ENCODE measurements around the gene ZMIZ1. TPM values are rescaled to one million over a fixed set of nuclear protein-coding genes. Genes with fewer than 3 reads are reported as not detected.

The ZMIZ1 gene
- total and polyA plus RNA-seq, 9 donors = 16.3 to 55.7 (median 38.1) TPM

GRCh38 chr10:79352035-79352877 lies 283.5 kb downstream of the ZMIZ1 start:
- WGBS (ENCODE audit: insufficient coverage) = 93% methylated on average over 9 of the region's 11 CpGs
- H3K9me3 ChIP-seq (replicated peaks; ENCODE audit: control insufficient read depth, low read depth, low read length) = no peaks in the 10 kb centered on the region
- peaks cover 63% of the 10 kb centered on the region for H3K36me3 ChIP-seq (ENCODE audit: control insufficient read depth, insufficient read depth, low read length)
- peaks cover 14% of the 10 kb centered on the region for H3K4me1 ChIP-seq (ENCODE audit: control insufficient read depth, insufficient read depth, low read length)
- H3K4me3 ChIP-seq (ENCODE audit: low read length) = no peak overlapping the region
- H3K27ac ChIP-seq (ENCODE audit: low read length) = no peak overlapping the region
- DNase-seq = no peak
- no peaks in the 10 kb centered on the region for H3K27me3 ChIP-seq (ENCODE audit: control insufficient read depth, insufficient read depth, low read length)

GRCh38 chr10:79353000-79353406 lies 284.2 kb downstream of the ZMIZ1 start:
- Histone ChIP-seq H3K9me3 (replicated peaks; ENCODE audit: control insufficient read depth, low read depth, low read length) (no peaks in the 10 kb centered on the region), H3K36me3 (ENCODE audit: control insufficient read depth, insufficient read depth, low read length) (peaks cover 63% of the 10 kb centered on the region), H3K4me1 (ENCODE audit: control insufficient read depth, insufficient read depth, low read length) (peaks cover 11% of the 10 kb centered on the region), H3K27ac (ENCODE audit: low read length) (no peak overlapping the region), H3K27me3 (ENCODE audit: control insufficient read depth, insufficient read depth, low read length) (no peaks in the 10 kb centered on the region), H3K4me3 (ENCODE audit: low read length) (no peak overlapping the region)
- 79% methylated on average over 6 of the region's 8 CpGs for WGBS (ENCODE audit: insufficient coverage)
- no peak for DNase-seq

GRCh38 chr10:79353726-79354125 lies 285.0 kb downstream of the ZMIZ1 start:
- Histone ChIP-seq H3K4me1 (ENCODE audit: control insufficient read depth, insufficient read depth, low read length) (peaks cover 4% of the 10 kb centered on the region), H3K4me3 (ENCODE audit: low read length) (no peak overlapping the region), H3K27ac (ENCODE audit: low read length) (no peak overlapping the region), H3K36me3 (ENCODE audit: control insufficient read depth, insufficient read depth, low read length) (peaks cover 60% of the 10 kb centered on the region), H3K9me3 (replicated peaks; ENCODE audit: control insufficient read depth, low read depth, low read length) (no peaks in the 10 kb centered on the region), H3K27me3 (ENCODE audit: control insufficient read depth, insufficient read depth, low read length) (no peaks in the 10 kb centered on the region)
- WGBS (ENCODE audit: insufficient coverage) = 91% methylated on average over 7 of the region's 11 CpGs
- no peak for DNase-seq

- Histone ChIP-seq H3K27ac (ENCODE audit: low read length) (no peak overlapping the region), H3K4me1 (ENCODE audit: control insufficient read depth, insufficient read depth, low read length) (no peaks in the 10 kb centered on the region), H3K9me3 (replicated peaks; ENCODE audit: control insufficient read depth, low read depth, low read length) (no peaks in the 10 kb centered on the region), H3K36me3 (ENCODE audit: control insufficient read depth, insufficient read depth, low read length) (peaks cover 56% of the 10 kb centered on the region), H3K27me3 (ENCODE audit: control insufficient read depth, insufficient read depth, low read length) (no peaks in the 10 kb centered on the region), H3K4me3 (ENCODE audit: low read length) (no peak overlapping the region)
- WGBS (ENCODE audit: insufficient coverage) = 75% methylated on average over 2 of the region's 3 CpGs
- no peak for DNase-seq
Measured at GRCh38 chr10:79354141-79354540, 285.4 kb downstream of the ZMIZ1 start.

- WGBS (ENCODE audit: insufficient coverage) = 90% methylated on average over 4 of the region's 6 CpGs
- peaks cover 52% of the 10 kb centered on the region for H3K36me3 ChIP-seq (ENCODE audit: control insufficient read depth, insufficient read depth, low read length)
- no peaks in the 10 kb centered on the region for H3K4me1 ChIP-seq (ENCODE audit: control insufficient read depth, insufficient read depth, low read length)
- H3K9me3 ChIP-seq (replicated peaks; ENCODE audit: control insufficient read depth, low read depth, low read length) = no peaks in the 10 kb centered on the region
- H3K4me3 ChIP-seq (ENCODE audit: low read length) = no peak overlapping the region
- H3K27me3 ChIP-seq (ENCODE audit: control insufficient read depth, insufficient read depth, low read length) = no peaks in the 10 kb centered on the region
- no peak overlapping the region for H3K27ac ChIP-seq (ENCODE audit: low read length)
- DNase-seq = no peak
Measured at GRCh38 chr10:79354615-79355014, 285.8 kb downstream of the ZMIZ1 start.

- no peak for DNase-seq
- Histone ChIP-seq H3K27ac (ENCODE audit: low read length) (no peak overlapping the region), H3K9me3 (replicated peaks; ENCODE audit: control insufficient read depth, low read depth, low read length) (no peaks in the 10 kb centered on the region), H3K27me3 (ENCODE audit: control insufficient read depth, insufficient read depth, low read length) (no peaks in the 10 kb centered on the region), H3K36me3 (ENCODE audit: control insufficient read depth, insufficient read depth, low read length) (peaks cover 42% of the 10 kb centered on the region), H3K4me1 (ENCODE audit: control insufficient read depth, insufficient read depth, low read length) (no peaks in the 10 kb centered on the region), H3K4me3 (ENCODE audit: low read length) (no peak overlapping the region)
- 67% methylated on average over 3 of the region's 6 CpGs for WGBS (ENCODE audit: insufficient coverage)
Measured at GRCh38 chr10:79355420-79356017, 286.8 kb downstream of the ZMIZ1 start.

- Histone ChIP-seq H3K9me3 (replicated peaks; ENCODE audit: control insufficient read depth, low read depth, low read length) (no peaks in the 10 kb centered on the region), H3K27ac (ENCODE audit: low read length) (no peak overlapping the region), H3K4me1 (ENCODE audit: control insufficient read depth, insufficient read depth, low read length) (no peaks in the 10 kb centered on the region), H3K27me3 (ENCODE audit: control insufficient read depth, insufficient read depth, low read length) (no peaks in the 10 kb centered on the region), H3K4me3 (ENCODE audit: low read length) (no peak overlapping the region), H3K36me3 (ENCODE audit: control insufficient read depth, insufficient read depth, low read length) (peaks cover 38% of the 10 kb centered on the region)
- no peak for DNase-seq
- WGBS (ENCODE audit: insufficient coverage) = 84% methylated on average over 3 of the region's 5 CpGs
Measured at GRCh38 chr10:79356104-79356503, 287.3 kb downstream of the ZMIZ1 start.

GRCh38 chr10:79357180-79357579 lies 288.4 kb downstream of the ZMIZ1 start:
- DNase-seq = no peak
- Histone ChIP-seq H3K4me3 (ENCODE audit: low read length) (no peak overlapping the region), H3K27me3 (ENCODE audit: control insufficient read depth, insufficient read depth, low read length) (no peaks in the 10 kb centered on the region), H3K9me3 (replicated peaks; ENCODE audit: control insufficient read depth, low read depth, low read length) (no peaks in the 10 kb centered on the region), H3K27ac (ENCODE audit: low read length) (no peak overlapping the region), H3K36me3 (ENCODE audit: control insufficient read depth, insufficient read depth, low read length) (peaks cover 28% of the 10 kb centered on the region), H3K4me1 (ENCODE audit: control insufficient read depth, insufficient read depth, low read length) (no peaks in the 10 kb centered on the region)
- 98% methylated on average over 8 of the region's 9 CpGs for WGBS (ENCODE audit: insufficient coverage)

- 74% methylated on average over 5 of the region's 5 CpGs for WGBS (ENCODE audit: insufficient coverage)
Measured at GRCh38 chr10:79358811-79359210, 290.0 kb downstream of the ZMIZ1 start.

GRCh38 chr10:79359816-79360498 lies 291.2 kb downstream of the ZMIZ1 start:
- no peak overlapping the region for H3K27ac ChIP-seq (ENCODE audit: low read length)
- no peaks in the 10 kb centered on the region for H3K27me3 ChIP-seq (ENCODE audit: control insufficient read depth, insufficient read depth, low read length)
- 100% methylated on average over 3 of the region's 6 CpGs for WGBS (ENCODE audit: insufficient coverage)
- H3K4me1 ChIP-seq (ENCODE audit: control insufficient read depth, insufficient read depth, low read length) = no peaks in the 10 kb centered on the region
- DNase-seq = no peak
- no peaks in the 10 kb centered on the region for H3K9me3 ChIP-seq (replicated peaks; ENCODE audit: control insufficient read depth, low read depth, low read length)
- H3K4me3 ChIP-seq (ENCODE audit: low read length) = no peak overlapping the region
- H3K36me3 ChIP-seq (ENCODE audit: control insufficient read depth, insufficient read depth, low read length) = peaks cover 1% of the 10 kb centered on the region

More at GRCh38 chr10:79358811-79359210, 290.0 kb downstream of the ZMIZ1 start:
- DNase-seq = no peak
- Histone ChIP-seq H3K36me3 (ENCODE audit: control insufficient read depth, insufficient read depth, low read length) (peaks cover 12% of the 10 kb centered on the region), H3K27ac (ENCODE audit: low read length) (no peak overlapping the region), H3K27me3 (ENCODE audit: control insufficient read depth, insufficient read depth, low read length) (no peaks in the 10 kb centered on the region), H3K4me1 (ENCODE audit: control insufficient read depth, insufficient read depth, low read length) (no peaks in the 10 kb centered on the region), H3K4me3 (ENCODE audit: low read length) (no peak overlapping the region), H3K9me3 (replicated peaks; ENCODE audit: control insufficient read depth, low read depth, low read length) (no peaks in the 10 kb centered on the region)
